Stimulated activated naive B cell treated with anti-CD40 and anti-IgM and Interleukin-4, amounts not matched to agents 10 μg/mL and 1 μg/mL and 100 μg/mL, for 72 hours (primary cell): ENCODE results near the gene HOXD8.

Experiments
- ATAC-seq, 2 donors: fragments of 150-1000 bp; cut with Tn5 transposase; replicated peaks; 2 replicates each; pipeline ENCODE4 v1.10.0; 2021; ENCODE audit warnings: moderate library complexity in 1 of 2
- DNase-seq: peaks from one replicate; pipeline ENCODE4 v3.0.0; 2021
- H3K27ac Mint-ChIP-seq: one replicate; pipeline ENCODE4 v1.8.0; 2022; ENCODE audit warnings: mild to moderate bottlenecking, mixed read lengths
- H3K27me3 Mint-ChIP-seq, 2 donors: one replicate each; pipeline ENCODE4 v1.8.0; 2022; ENCODE audit warnings: mixed read lengths in 2 of 2
- H3K36me3 Mint-ChIP-seq, 2 donors: one replicate each; pipeline ENCODE4 v1.8.0; 2022; ENCODE audit warnings: mixed read lengths in 2 of 2, mild to moderate bottlenecking in 1 of 2
- H3K4me1 Mint-ChIP-seq, 2 donors: one replicate each; pipeline ENCODE4 v1.8.0; 2022; ENCODE audit warnings: mixed read lengths in 2 of 2, mild to moderate bottlenecking in 1 of 2
- H3K4me3 Mint-ChIP-seq, 2 donors: one replicate each; pipeline ENCODE4 v1.8.0; 2022; ENCODE audit warnings: mild to moderate bottlenecking in 2 of 2, mixed read lengths in 2 of 2, moderate library complexity in 1 of 2
- H3K9me3 Mint-ChIP-seq, 2 donors: one replicate each; pipeline ENCODE4 v1.8.0; 2022; ENCODE audit warnings: mixed read lengths in 2 of 2, mild to moderate bottlenecking in 1 of 2

HOXD8 gene

GRCh38 chr2:176103742-176104315 is 25.7 kb upstream of the HOXD8 start:
- ATAC-seq = no peak
- Mint-ChIP-seq H3K9me3 (peaks cover 0 to 2% of the 10 kb centered on the region in 2 donors), H3K36me3 (peaks cover 3 to 9% of the 10 kb centered on the region in 2 donors), H3K4me1 (peaks cover 20 to 29% of the 10 kb centered on the region in 2 donors), H3K4me3 (no peak overlapping the region), H3K27ac (peak overlapping the region; percentile 72), H3K27me3 (peaks cover 77 to 86% of the 10 kb centered on the region in 2 donors)
- DNase-seq = no peak

GRCh38 chr2:176104316-176105077 is 25.0 kb upstream of the HOXD8 start:
- H3K4me3 Mint-ChIP-seq = peak overlapping the region in 1 of 2 donors; percentile 47
- H3K36me3 Mint-ChIP-seq = peaks cover 3 to 9% of the 10 kb centered on the region in 2 donors
- ATAC-seq (no peak), DNase-seq (no peak)
- peaks cover 0 to 2% of the 10 kb centered on the region in 2 donors for H3K9me3 Mint-ChIP-seq
- peaks cover 20 to 32% of the 10 kb centered on the region in 2 donors for H3K4me1 Mint-ChIP-seq
- peaks cover 79 to 86% of the 10 kb centered on the region in 2 donors for H3K27me3 Mint-ChIP-seq
- H3K27ac Mint-ChIP-seq = peak overlapping the region; percentile 72

- Mint-ChIP-seq H3K9me3 (peaks cover 0 to 2% of the 10 kb centered on the region in 2 donors), H3K36me3 (peaks cover 3 to 9% of the 10 kb centered on the region in 2 donors), H3K4me3 (peak overlapping the region; percentile 5 to 43), H3K27me3 (peaks cover 79 to 86% of the 10 kb centered on the region in 2 donors), H3K27ac (peak overlapping the region; percentile 43), H3K4me1 (peaks cover 20 to 32% of the 10 kb centered on the region in 2 donors)
- no peak for ATAC-seq
- DNase-seq = no peak
Measured at GRCh38 chr2:176105078-176105729, 24.3 kb upstream of the HOXD8 start.

GRCh38 chr2:176105730-176106580 is 23.6 kb upstream of the HOXD8 start:
- Mint-ChIP-seq H3K27ac (peak overlapping the region; percentile 52), H3K9me3 (peaks cover 0 to 2% of the 10 kb centered on the region in 2 donors), H3K36me3 (peaks cover 3 to 9% of the 10 kb centered on the region in 2 donors), H3K27me3 (peaks cover 77 to 78% of the 10 kb centered on the region in 2 donors), H3K4me3 (peak overlapping the region; percentile 46 to 66), H3K4me1 (peaks cover 20 to 32% of the 10 kb centered on the region in 2 donors)
- no peak for DNase-seq
- ATAC-seq = no peak

- peaks cover 0 to 2% of the 10 kb centered on the region in 2 donors for H3K9me3 Mint-ChIP-seq
Measured at GRCh38 chr2:176106581-176107539, 22.6 kb upstream of the HOXD8 start, which contains the start of gene HOXD11. HOXD11 (plus strand) TSS chr2:176107280; CDS start chr2:176107356, 76 bp downstream.

GRCh38 chr2:176107731-176108181 is 21.7 kb upstream of the HOXD8 start:
- H3K9me3 Mint-ChIP-seq = peaks cover 0 to 2% of the 10 kb centered on the region in 2 donors
- no peak overlapping the region for H3K4me3 Mint-ChIP-seq
- peaks cover 3 to 9% of the 10 kb centered on the region in 2 donors for H3K36me3 Mint-ChIP-seq
- H3K27me3 Mint-ChIP-seq = peaks cover 73 to 78% of the 10 kb centered on the region in 2 donors
- DNase-seq (no peak), ATAC-seq (no peak)
- H3K4me1 Mint-ChIP-seq = peaks cover 23 to 36% of the 10 kb centered on the region in 2 donors
- no peak overlapping the region for H3K27ac Mint-ChIP-seq

More at GRCh38 chr2:176106581-176107539, 22.6 kb upstream of the HOXD8 start, which contains the start of gene HOXD11:
- no peak for DNase-seq
- H3K36me3 Mint-ChIP-seq = peaks cover 3 to 9% of the 10 kb centered on the region in 2 donors
- peaks cover 22 to 36% of the 10 kb centered on the region in 2 donors for H3K4me1 Mint-ChIP-seq
- H3K27ac Mint-ChIP-seq = peak within 1 kb of the TSS; percentile 83
- peak within 1 kb of the TSS; percentile 59 to 66 for H3K4me3 Mint-ChIP-seq
- peak; percentile 12 to 23 for ATAC-seq
- peaks cover 73 to 78% of the 10 kb centered on the region in 2 donors for H3K27me3 Mint-ChIP-seq

GRCh38 chr2:176109192-176109901 is 20.2 kb upstream of the HOXD8 start:
- H3K9me3 Mint-ChIP-seq = peaks cover 0 to 2% of the 10 kb centered on the region in 2 donors
- peak overlapping the region; percentile 79 for H3K27ac Mint-ChIP-seq
- H3K4me3 Mint-ChIP-seq = peak overlapping the region in 1 of 2 donors; percentile 21
- peaks cover 3 to 9% of the 10 kb centered on the region in 2 donors for H3K36me3 Mint-ChIP-seq
- H3K27me3 Mint-ChIP-seq = peaks cover 69 to 75% of the 10 kb centered on the region in 2 donors
- no peak for DNase-seq
- H3K4me1 Mint-ChIP-seq = peaks cover 22 to 31% of the 10 kb centered on the region in 2 donors
- no peak for ATAC-seq

GRCh38 chr2:176109946-176110345 is 19.6 kb upstream of the HOXD8 start:
- no peak overlapping the region for H3K4me3 Mint-ChIP-seq

GRCh38 chr2:176110415-176111308 is 18.8 kb upstream of the HOXD8 start:
- peak overlapping the region in 1 of 2 donors; percentile 40 for H3K4me3 Mint-ChIP-seq
- ATAC-seq = no peak
- H3K27me3 Mint-ChIP-seq = peaks cover 61 to 71% of the 10 kb centered on the region in 2 donors

More at GRCh38 chr2:176109946-176110345, 19.6 kb upstream of the HOXD8 start:
- no peak overlapping the region for H3K27ac Mint-ChIP-seq
- DNase-seq (no peak), ATAC-seq (no peak)
- peaks cover 3 to 8% of the 10 kb centered on the region in 2 donors for H3K36me3 Mint-ChIP-seq
- peaks cover 66 to 75% of the 10 kb centered on the region in 2 donors for H3K27me3 Mint-ChIP-seq
- peaks cover 0 to 1% of the 10 kb centered on the region in 2 donors for H3K9me3 Mint-ChIP-seq
- H3K4me1 Mint-ChIP-seq = peaks cover 18 to 25% of the 10 kb centered on the region in 2 donors

GRCh38 chr2:176111309-176111663 is 18.2 kb upstream of the HOXD8 start:
- DNase-seq (no peak), ATAC-seq (no peak)
- peak overlapping the region; percentile 90 for H3K27ac Mint-ChIP-seq
- peaks cover 59 to 71% of the 10 kb centered on the region in 2 donors for H3K27me3 Mint-ChIP-seq
- H3K4me3 Mint-ChIP-seq = peak overlapping the region in 1 of 2 donors; percentile 40
- H3K9me3 Mint-ChIP-seq = no peaks in the 10 kb centered on the region
- peaks cover 7 to 13% of the 10 kb centered on the region in 2 donors for H3K4me1 Mint-ChIP-seq
- H3K36me3 Mint-ChIP-seq = peaks cover under 1 to 2% of the 10 kb centered on the region in 2 donors

More at GRCh38 chr2:176110415-176111308, 18.8 kb upstream of the HOXD8 start:
- no peak for DNase-seq
- H3K9me3 Mint-ChIP-seq = no peaks in the 10 kb centered on the region
- H3K4me1 Mint-ChIP-seq = peaks cover 12 to 18% of the 10 kb centered on the region in 2 donors
- peak overlapping the region; percentile 90 for H3K27ac Mint-ChIP-seq
- H3K36me3 Mint-ChIP-seq = peaks cover 2 to 6% of the 10 kb centered on the region in 2 donors

GRCh38 chr2:176111846-176112374 is 17.6 kb upstream of the HOXD8 start:
- peaks cover 63 to 74% of the 10 kb centered on the region in 2 donors for H3K27me3 Mint-ChIP-seq
- no peak for DNase-seq
- H3K4me1 Mint-ChIP-seq = peaks cover 7 to 15% of the 10 kb centered on the region in 2 donors
- peak overlapping the region in 1 of 2 donors; percentile 13 for H3K4me3 Mint-ChIP-seq
- peaks cover 0 to 2% of the 10 kb centered on the region in 2 donors for H3K9me3 Mint-ChIP-seq
- ATAC-seq = no peak
- peak overlapping the region; percentile 51 for H3K27ac Mint-ChIP-seq
- peaks cover 0 to 2% of the 10 kb centered on the region in 2 donors for H3K36me3 Mint-ChIP-seq
